Stimulated activated CD4-positive, alpha-beta T cell treated with anti-CD3 and anti-CD28 coated beads, TNF-alpha, amount 100 ng/mL, for 1 hour (primary cell): Measurements from ENCODE around the gene SELL.
"Not testable (repeated sequence)": the region's sequence is repeated elsewhere in the genome, so short reads cannot be mapped to it uniquely, and the experiment has no call there.

Experiments
- DNase-seq, 3 donors: peaks; one replicate each; pipeline ENCODE4 v3.0.0-alpha.2; 2020; ENCODE audit warnings: low read depth in 3 of 3, low spot score in 1 of 3

SELL gene

GRCh38 chr1:169711469-169712308 lies at the start of gene SELL:
SELL (minus strand) TSS chr1:169711620; CDS start chr1:169711498, 122 bp downstream.
- DNase-seq: peak; percentile 46 to 52 (median 48)

GRCh38 chr1:169759038-169759437 lies 47.6 kb upstream of the SELL start:
- DNase-seq: no peak

GRCh38 chr1:169753549-169753948 lies 42.1 kb upstream of the SELL start:
- DNase-seq: no peak

- DNase-seq: no peak
Observed at GRCh38 chr1:169750041-169750440, 38.6 kb upstream of the SELL start.

- DNase-seq: no peak
Observed at GRCh38 chr1:169746550-169746949, 35.1 kb upstream of the SELL start.

- no peak for DNase-seq
Observed at GRCh38 chr1:169745015-169745861, 33.8 kb upstream of the SELL start.

GRCh38 chr1:169741666-169742394 lies 30.4 kb upstream of the SELL start:
- no peak for DNase-seq

- no peak for DNase-seq
Observed at GRCh38 chr1:169739980-169740379, 28.6 kb upstream of the SELL start.

- no peak for DNase-seq
Observed at GRCh38 chr1:169733924-169734323, 22.5 kb upstream of the SELL start, which contains the start of gene SELE. SELE (minus strand) TSS chr1:169734079; CDS start chr1:169733612, 467 bp downstream.

- no peak for DNase-seq
Observed at GRCh38 chr1:169731446-169731845, 20.0 kb upstream of the SELL start.

GRCh38 chr1:169729991-169730390 lies 18.6 kb upstream of the SELL start:
- DNase-seq: no peak

GRCh38 chr1:169727307-169727706 lies 15.9 kb upstream of the SELL start:
- no peak for DNase-seq

- no peak for DNase-seq
Observed at GRCh38 chr1:169726851-169727250, 15.4 kb upstream of the SELL start.

GRCh38 chr1:169725930-169726329 lies 14.5 kb upstream of the SELL start:
- DNase-seq: no peak

GRCh38 chr1:169724168-169724567 lies 12.7 kb upstream of the SELL start:
- DNase-seq: no peak

- DNase-seq: no peak
Observed at GRCh38 chr1:169723763-169724162, 12.3 kb upstream of the SELL start.

GRCh38 chr1:169722779-169723178 lies 11.4 kb upstream of the SELL start:
- DNase-seq: no peak

GRCh38 chr1:169715100-169715499 lies 3.7 kb upstream of the SELL start:
- DNase-seq: not testable (repeated sequence)

- not testable (repeated sequence) for DNase-seq
Observed at GRCh38 chr1:169713090-169713489, 1.7 kb upstream of the SELL start.

- DNase-seq: no peak
Observed at GRCh38 chr1:169712309-169712631, 850 bp upstream of the SELL start.

GRCh38 chr1:169708647-169709046 lies 2.8 kb downstream of the SELL start:
- no peak for DNase-seq
